OCI-M1 (cell line): ENCODE data around the gene NLRC3.
A peak's percentile ranks its signal among the peaks of the same experiment; 100 is the strongest.

ENCODE experiments used
- DNase-seq: peaks from one replicate; lab custom pipeline; 2025; lab: John Stamatoyannopoulos, UW

NLRC3 gene

DNA sequence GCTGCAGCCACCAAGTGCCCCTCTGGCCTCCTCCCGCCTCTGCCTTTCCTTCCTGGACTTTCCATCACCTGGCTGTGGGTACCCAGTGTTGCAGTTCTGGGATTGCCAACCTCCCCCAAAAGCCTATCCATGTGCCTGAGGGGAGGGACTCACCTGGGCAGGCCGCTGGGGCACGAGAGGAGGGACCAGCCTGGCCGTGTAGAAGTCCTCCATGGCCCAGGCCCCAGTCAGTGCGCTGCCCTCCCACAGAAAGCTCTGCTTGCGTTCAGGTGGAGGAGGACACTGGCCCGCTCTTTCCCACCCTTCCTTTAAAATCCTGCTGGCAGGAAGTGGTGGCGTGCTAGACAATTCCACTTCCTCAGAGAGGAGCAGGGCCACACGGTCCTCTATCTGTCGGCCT lies 20.0 kb upstream of the NLRC3 start:
- DNase-seq, result no peak

DNA sequence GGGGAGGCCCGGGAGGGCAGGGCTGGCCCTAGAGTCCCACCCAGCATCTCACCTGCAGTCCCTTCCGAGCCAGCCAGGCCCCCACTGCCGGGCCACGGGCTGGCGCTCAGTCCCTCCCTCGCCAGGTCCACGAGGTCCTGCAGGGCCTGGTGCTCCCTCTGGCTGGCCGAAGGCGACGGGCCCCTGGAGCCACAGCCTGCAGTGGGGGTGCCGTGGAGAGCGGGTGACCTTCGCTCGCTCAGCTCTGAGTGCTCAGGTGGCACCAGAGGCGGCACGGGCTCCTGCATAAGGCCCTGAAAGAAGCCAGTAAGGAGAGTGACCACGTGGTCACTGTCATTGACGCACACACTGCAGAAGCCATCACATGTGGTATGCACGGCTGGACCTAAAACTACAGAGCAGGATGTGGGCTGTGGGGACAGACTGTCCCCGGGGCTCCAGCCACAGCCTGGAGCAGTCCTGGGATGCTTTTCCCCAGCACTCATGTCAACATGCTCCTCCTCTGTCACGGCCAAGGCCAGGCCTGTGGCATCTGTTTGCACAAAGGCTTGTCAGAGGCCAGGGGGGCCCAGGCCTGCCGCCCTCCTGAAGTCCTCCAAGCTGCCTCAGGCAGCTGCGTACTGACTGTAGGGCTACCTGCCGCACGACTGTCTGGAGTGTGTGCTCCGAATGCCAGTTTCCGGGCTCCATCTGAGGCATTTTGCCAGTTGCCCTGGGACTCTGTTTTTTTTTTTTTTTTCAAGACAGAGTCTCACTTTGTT lies 19.1 kb upstream of the NLRC3 start:
- no peak for DNase-seq

DNA sequence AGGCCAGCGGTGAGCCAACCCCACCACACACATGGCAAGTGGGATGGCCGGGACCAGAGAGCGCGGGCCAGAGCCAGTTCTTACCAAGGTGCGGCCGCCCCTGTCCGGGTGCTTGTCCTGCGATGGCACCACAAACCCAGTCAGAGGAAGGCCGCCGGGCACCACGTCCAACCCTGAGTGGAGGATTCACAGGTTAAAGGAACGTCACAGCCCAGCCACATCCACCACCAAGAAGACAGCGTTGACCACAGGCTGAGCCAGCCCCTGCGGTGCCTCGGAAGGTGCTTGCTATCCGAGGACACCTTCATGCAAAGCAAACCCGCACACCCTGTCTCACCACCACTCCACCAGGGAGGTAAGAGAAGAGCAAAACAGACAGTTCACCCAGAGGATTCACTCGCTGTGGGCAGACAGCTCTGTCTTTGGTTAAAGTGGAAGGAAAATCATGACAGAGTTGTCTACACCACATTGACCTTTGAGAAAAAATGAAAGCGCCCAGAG lies 18.4 kb upstream of the NLRC3 start:
- no peak for DNase-seq

DNA sequence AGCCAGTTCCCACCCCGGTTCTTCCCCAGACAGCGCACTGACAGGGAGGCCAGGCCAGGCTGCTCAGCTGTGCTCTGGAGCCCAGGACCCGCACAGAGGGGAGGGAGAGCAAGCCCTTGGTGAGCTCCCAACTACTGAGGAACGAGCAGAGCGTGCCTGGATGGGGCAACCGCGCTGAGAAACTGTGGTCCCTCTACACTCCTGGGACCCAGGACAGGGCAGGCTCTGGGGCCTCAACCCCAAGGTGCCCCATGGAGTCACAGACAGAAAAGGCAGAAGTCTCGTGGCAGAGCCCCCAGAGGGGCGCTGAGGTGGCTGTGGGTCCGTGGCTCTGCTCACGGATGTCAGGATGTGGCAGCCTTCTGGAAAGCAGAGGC lies 17.9 kb upstream of the NLRC3 start:
- DNase-seq, result no peak

DNA sequence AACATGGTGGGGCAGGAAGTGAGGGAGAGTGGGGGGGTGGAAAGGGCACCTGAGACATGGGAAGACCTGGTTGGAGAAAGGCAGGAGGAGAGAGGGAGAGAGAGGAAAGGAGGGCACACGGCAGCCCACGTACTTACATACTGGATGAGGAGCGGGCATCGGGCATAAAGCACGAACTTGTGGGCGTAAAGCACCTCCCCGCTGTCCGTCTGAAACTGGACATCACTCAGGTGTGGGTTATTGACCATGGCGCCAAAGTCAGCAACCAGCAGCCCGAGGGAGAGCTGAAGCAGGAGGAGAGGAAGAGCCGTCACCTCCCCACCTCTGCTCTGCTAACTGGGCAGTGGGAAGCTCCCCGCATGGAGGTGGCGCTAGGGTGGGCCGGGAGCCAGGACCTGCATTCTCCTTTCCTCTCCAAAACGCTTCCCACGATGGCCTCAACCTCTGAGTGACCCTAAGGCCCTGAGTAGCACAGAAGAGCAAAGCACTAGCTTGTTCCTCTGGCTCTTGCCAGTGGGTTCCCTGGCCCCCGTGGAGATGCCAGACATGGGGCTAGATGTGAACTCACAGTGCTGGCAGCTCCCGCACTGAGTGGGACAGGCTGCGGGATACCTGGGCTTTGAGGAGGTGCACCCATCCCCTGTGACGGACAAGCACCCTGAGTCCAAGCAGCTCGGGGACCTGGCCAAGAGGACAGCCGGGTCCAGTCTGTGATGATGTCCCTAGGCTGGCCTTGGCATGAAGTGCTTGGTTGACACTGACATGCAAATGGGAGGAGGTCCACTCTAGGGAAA lies 17.3 kb upstream of the NLRC3 start:
- DNase-seq, result no peak

DNA sequence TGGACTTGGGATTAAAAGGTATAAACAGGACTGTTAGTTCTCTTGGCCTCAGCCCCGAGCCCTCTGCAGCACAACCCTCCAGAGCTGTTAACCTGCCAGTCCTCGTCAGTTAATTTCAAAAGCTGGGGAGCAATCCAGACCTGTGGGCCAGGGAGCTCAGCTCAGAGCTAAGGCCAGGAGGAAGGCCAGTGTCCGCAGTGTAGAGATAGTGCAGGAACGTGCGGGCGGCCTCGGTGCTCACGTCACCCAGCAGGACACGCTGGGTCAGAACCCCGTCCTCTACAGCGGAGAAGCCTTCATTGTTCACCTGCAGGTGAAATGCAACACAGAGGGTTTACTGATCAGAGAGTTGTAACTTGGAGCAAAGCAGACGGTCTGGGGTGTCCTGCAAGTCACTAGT lies 15.4 kb upstream of the NLRC3 start:
- no peak for DNase-seq

DNA sequence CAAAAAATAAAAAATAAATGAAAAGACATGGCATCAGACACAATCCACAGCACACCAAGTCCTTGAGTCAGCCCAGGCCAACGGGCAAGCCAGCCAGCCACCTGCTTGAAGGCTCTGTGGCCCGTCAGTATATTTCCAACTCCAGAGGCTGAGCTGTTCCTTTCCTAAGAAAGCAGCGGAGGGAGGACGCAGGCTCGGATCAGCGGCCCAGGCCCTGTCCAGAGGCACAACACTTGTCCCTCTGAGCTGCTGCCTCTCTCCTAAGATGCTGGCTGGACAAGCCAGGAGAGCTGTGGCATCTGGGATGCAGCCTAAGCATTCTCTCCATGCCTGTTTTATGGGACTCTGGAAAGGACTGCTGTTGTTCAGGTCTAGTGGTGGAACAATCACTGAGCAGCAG lies 14.8 kb upstream of the NLRC3 start:
- no peak for DNase-seq

DNA sequence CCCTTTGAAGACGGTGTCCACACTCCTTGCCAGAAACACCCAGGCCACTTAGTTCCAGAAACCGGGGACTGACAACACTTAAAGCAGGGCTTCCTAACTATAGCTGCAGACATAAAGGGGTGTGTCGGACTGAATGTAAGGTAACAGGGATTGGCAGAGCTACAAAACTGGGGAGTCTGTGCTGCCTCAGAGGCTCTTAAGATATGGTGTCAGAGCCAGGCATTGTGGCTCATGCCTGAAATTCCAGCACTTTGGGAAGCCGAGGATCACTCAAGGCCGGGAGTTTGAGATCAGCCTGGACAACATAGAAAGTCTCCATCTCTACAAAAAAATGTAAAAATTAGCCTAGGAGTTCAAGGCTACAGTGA lies 14.2 kb upstream of the NLRC3 start:
- DNase-seq, result no peak

DNA sequence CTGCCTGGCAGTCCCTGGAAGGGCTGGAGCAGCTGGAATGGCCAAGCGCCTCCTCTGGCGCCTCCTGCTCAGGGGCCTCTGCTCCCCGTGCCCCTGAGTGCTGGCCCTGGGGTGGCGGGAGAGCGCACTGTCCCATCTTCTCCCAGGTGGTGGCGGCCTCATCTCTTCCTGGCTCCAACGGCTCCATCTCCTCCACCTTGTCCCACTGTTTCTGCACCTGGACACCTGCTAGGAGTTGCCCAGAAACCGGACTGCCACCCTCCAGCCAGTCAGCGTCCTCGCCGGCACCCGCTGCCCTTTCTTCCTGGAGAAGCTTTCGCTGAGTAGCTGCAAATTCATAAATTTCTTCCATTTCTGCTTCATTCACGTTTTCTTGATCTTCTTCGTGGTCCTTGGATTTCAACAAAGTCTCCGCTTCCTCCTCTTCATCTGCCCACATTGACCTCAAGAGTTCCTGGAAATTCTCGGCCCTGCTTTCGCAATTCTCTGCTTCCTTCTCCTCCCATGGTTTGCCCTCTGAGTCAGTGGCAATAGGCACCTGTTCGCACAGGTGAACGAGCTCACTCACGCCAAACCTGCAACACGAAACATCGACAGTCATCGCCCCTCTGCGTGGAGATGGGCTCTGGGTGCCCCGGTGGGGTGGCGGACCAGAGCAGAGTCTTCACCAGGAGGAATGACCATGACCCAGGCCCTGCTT lies 13.7 kb upstream of the NLRC3 start:
- DNase-seq, result peak; percentile 28

DNA sequence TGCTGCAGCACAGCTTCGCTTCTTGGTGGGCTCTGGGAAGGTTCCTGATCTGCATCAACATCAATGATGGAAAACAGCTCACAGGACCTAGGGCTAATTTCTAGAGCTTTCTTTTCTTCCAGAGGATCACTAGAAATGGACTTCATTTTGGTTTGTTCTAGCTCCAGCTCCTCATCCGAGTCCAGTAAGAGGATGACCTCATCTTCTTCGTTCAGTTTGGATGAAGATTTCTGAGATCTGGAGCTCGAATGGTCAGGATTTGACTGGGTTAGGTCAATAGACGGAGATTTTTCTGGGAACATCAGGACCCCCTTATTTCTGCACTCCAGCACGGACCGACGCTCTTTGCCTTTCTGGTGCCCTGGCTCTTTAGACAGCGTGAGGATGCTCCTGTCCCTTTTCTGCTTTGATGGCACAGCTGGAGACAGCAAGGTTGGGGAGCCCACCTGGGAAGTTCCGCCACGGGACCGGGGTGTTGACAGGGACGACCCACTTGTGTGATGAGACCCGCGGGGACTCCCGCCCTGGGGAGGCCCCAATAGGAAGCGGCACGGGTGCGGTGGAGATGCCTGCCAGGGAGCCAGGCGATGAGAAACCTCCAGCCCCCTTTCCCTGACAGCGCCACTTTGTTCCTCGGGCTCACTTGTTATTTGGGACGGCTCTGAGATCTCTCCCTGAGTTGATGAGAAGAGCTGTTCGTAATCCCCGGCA lies 12.9 kb upstream of the NLRC3 start:
- DNase-seq, result no peak

DNA sequence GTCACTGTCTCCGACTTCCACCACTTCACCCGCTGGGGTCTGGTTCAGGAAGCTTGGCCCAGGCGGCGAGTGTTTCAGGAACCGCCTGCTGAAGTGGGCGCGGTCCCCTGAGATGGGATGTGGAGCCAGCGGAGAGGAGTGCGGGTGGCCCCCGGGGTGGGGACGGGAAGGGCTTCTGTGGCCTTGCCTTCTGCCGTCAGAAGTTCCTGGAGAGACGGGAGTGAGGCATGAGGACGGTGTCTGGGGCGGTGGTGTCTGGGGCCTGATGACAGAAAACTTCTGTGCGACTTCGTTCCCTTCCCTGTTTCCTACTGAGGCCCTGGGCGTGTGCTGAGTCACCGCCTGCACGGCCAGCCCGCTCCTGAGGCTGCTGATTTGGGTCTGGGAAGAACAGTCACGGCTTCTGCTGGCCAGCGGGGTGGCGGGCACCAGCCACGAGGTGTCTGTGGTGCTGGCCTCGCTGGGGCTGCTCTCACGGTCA lies 12.3 kb upstream of the NLRC3 start:
- no peak for DNase-seq

DNA sequence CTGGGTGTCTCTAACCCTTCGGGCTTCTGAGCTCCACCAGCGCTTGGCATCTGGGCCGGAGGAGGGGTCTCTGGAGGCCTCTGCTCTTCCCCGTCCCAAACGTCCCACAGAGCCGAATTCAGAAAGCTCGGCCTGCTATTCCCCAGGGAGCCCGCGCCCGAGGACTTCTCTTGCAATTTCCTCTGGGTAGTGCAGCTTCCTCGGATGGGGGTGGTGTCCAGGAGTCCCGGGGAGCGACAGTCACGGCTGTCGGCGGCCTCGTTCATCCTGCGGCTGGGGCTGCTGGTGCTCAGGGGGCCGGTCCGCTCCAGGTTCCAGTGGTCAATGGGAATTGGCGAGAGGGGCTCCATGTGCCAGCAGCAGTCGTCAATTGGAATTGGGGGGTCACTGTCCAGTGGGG lies 11.8 kb upstream of the NLRC3 start:
- DNase-seq, result no peak

DNA sequence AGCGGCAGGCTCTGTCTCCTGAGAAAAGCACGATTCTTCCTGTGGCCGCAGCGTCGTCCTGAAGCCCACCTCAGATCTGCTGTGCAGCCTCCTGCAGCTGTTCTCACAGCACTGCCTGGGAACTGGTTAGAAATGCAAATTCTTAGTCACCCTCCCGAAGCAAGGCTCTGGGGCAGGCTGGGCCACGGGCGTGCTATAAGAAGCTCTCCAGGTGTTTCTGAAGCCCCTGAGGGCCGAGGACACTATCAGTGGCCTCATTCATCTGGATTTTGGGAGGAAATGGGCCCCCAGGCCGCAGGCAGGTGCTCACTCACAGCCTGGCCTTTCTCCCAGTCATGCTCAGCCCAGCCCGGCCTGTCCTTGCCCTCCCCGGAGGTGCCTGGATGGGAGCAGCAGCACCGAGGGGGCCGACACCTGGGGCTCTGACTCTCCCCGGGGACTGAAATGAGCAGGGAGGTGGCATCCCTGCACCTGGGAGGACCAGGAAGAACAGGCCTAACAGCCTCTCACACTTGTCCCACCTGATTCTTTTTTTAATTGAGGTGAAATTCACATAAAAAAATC lies 10.4 kb upstream of the NLRC3 start:
- no peak for DNase-seq

DNA sequence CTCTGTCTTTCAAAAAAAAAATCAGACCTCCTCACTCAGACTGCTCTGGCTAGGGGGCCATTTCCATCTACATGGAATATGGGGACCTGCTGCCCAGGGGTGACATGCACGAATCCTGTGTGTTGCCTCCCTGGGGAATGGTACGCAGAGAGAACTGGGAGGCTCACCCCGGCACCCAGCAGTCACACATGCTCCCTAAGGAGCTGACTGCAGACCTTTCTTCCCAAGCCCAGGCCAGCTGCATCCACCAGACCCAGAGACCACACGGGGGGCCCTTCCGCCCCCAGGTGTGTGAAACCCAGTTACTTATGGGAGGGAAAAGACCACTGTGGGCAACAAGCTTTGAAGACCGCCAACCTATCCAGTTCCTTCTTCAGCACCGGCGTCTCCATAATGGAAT lies 7.2 kb upstream of the NLRC3 start:
- DNase-seq, result no peak

DNA sequence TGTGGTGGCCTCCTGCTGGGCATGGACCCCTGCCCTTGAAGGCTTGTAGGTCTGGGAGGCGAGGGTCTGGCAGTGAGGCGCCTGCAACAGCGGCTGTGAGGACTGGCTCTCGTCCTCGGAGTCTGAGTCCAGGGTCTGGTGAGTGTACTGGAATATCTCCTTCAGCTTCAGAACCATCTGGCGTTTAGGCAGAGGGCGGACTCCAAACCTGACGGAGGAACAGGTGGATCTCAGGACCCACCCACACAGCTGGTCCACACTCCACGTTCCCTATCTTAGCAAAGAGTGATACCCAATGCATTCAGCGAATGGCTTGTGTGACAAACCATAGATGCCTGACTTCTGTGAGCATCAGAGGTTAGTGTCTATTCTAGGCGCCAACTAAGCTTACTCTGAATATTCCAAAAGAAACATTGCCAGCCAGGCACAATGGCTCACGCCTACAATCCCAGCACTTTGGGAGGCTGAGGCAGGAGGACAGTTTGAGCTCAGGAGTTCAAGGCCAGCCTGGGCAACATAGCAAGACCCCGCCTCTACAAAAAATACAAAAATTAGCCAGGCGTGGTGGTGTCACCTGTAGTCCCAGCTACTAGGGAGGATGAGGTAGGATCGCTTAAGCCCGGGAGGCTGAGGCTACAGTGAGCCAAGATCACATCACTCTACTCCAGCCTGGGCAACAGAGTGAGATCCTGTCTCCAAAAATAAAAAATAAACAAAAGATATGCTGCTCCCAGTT lies 6.3 kb upstream of the NLRC3 start:
- no peak for DNase-seq

DNA sequence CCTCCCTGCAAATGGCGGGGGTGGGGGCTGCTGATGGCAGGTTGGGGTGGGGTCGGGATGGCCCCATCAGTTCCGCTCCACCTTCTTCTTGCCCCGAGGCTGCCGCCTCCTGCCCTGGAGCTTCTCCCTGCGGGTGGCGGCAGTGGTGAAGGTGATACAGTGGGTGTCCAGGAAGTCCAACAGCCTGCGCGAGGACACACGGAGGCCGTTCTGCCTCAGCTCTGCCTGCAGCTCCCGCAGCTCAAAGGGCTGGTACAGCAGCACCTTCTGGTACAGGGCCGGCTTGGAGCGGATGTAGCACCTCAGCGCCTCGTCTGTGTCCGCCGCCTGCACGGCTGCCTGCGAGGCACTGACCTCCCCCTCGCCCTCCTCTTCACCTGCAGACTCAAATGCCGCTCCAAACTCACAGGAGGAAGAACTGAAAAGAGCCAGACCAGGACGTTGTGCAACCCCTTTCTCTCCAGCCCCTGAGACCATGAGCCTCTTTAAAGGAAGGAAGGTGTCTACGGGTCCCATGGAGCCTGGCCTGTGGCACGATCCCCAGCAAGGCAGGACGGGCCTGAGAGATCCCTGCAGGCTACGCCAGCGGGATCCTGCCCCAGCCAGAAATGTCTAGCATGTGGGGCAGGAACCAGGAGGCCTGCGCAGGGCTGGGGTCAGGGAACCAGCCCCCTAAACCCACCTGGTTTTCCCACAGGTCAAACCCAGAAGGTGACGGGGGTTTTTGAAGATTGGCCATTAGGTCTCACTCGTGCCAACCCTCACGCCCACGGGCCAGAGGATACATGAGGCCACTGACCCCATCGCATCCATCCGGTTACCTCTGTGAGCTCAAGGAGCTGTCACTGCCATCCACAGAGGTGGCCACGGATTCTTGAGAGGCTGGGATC lies 5.3 kb upstream of the NLRC3 start:
- no peak for DNase-seq

DNA sequence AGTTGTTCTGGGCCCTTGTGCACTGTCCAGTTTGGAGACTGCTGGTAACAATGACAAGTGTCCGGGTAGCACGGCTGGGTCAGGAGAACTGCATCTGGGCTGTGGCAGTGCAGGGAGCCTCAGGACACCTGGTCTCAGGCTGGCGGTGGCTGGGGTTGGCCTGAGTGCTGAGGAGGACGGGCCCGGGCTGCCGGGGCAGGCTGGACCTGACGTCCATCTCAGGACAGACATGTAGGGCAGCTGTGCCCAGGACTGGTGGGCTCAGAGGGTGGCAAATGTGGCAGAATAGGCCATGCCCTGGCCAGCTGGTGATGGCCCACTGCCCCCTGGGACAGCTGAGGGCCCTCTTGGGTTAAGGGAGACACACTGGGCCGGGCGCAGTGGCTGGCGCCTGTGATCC lies 4.2 kb upstream of the NLRC3 start:
- DNase-seq, result no peak

DNA sequence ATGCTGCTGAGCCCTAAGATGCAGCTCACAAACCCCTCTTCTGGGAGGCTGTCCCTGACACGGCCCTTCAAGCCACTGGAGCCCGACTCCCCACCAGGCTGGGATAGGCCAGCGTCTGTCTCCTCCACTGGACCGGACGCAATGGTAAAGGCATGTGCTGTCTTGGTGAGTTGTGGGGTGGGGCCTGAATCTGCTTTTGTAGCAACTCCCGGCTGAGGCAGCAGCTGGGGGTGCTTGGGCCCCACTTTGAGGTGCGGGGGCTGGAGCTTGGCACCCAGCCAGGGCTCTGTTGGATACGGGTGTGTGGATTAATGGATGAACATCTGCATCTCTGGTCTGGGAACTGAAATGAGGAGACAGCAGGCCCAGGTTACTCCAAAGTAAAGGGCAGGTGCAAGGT lies 3.5 kb upstream of the NLRC3 start:
- no peak for DNase-seq

DNA sequence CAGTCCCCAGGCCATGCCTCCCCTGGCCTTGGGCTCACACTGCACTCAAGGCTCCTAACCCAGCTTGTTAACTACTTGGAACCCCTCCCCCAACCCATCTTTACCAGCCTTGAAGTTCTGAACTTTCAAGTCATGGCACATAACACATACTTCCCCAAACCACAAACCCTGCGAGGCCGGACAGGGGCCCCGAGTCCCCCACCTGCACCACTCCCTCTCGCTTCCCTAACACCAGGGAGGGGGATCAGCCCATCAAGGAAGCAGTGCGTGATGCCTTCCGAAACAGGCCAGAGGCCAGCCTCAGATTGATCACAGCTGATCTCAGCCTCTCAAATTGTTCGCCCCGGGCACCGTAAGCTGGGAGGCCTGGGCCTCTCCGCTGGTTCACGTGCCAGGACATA lies 3.0 kb upstream of the NLRC3 start:
- DNase-seq, result peak; percentile 5

DNA sequence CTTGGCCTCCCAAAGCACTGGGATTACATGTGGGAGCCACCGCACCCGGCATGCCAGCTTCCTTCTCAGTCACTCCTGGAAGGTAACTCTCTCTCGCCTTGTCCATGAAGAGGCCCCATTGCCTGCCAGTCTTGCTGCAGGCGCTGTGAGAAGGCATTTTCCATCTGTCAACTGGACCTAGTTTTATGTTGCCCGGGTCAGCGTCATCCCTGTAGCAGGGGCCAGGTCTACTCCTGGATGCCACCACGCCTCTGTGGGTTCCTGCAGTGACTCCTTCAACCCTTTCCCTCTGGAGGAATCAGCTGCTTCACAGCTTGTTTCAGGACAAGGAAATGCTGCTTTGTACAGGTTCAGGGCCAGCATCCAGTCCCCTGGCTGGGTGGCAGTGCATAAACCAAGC lies 2.6 kb upstream of the NLRC3 start:
- no peak for DNase-seq
